NCI-H82 (cell line): ENCODE results near the gene ABO.
"Not testable (repeated sequence)": the region's sequence is repeated elsewhere in the genome, so short reads cannot be mapped to it uniquely, and the experiment has no call there.

Source experiments
- DNase-seq: peaks from one replicate; lab custom pipeline; 2025; lab: John Stamatoyannopoulos, UW

Gene ABO

GRCh38 chr9:133275105-133276000 lies at the start of gene ABO:
ABO (minus strand) TSS chr9:133275201.
- no peak for DNase-seq

GRCh38 chr9:133323991-133324703 lies 49.1 kb upstream of the ABO start:
- no peak for DNase-seq

- no peak for DNase-seq
These were observed 48.2 kb upstream of the ABO start for GRCh38 chr9:133323211-133323610.

- DNase-seq: no peak
These were observed 47.7 kb upstream of the ABO start for GRCh38 chr9:133322701-133323100.

- DNase-seq: no peak
These were observed 46.5 kb upstream of the ABO start for GRCh38 chr9:133321411-133321935.

- no peak for DNase-seq
These were observed 45.5 kb upstream of the ABO start for GRCh38 chr9:133320421-133320881.

GRCh38 chr9:133317551-133317950 lies 42.5 kb upstream of the ABO start:
- DNase-seq: not testable (repeated sequence)

- DNase-seq: no peak
These were observed 41.0 kb upstream of the ABO start for GRCh38 chr9:133315997-133316396.

- no peak for DNase-seq
These were observed 34.6 kb upstream of the ABO start for GRCh38 chr9:133309608-133310007.

- DNase-seq: no peak
These were observed 32.3 kb upstream of the ABO start for GRCh38 chr9:133307301-133307700.

GRCh38 chr9:133306242-133307204 lies 31.5 kb upstream of the ABO start:
- DNase-seq: no peak

- no peak for DNase-seq
These were observed 30.7 kb upstream of the ABO start for GRCh38 chr9:133305731-133306130.

GRCh38 chr9:133304477-133305377 lies 29.7 kb upstream of the ABO start:
- no peak for DNase-seq

- DNase-seq: no peak
These were observed 29.1 kb upstream of the ABO start for GRCh38 chr9:133304158-133304470.

GRCh38 chr9:133303266-133304157 lies 28.5 kb upstream of the ABO start:
- DNase-seq: no peak

GRCh38 chr9:133301253-133302230 lies 26.5 kb upstream of the ABO start:
- DNase-seq: no peak

- DNase-seq: not testable (repeated sequence)
These were observed 25.0 kb upstream of the ABO start for GRCh38 chr9:133299996-133300395.

- no peak for DNase-seq
These were observed 19.3 kb upstream of the ABO start for GRCh38 chr9:133294257-133294656.
